WTC11 (cell line): ENCODE data around the gene ZNF175. TPM values are rescaled to one million over a fixed set of nuclear protein-coding genes. Genes with fewer than 3 reads are reported as not detected.

Source experiments
- ATAC-seq: fragments of 200-7000 bp; cut with Tn5 transposase; 2 replicates; pipeline ENCODE4 v1.10.0; 2021; ENCODE audit warnings: mild to moderate bottlenecking, moderate library complexity
- CTCF ChIA-PET: fragments of 300-600 bp; sonication (Branson Sonifier 250); formaldehyde crosslinking; loops from one replicate; lab custom pipeline; 2021; ENCODE audit warnings: antibody characterized with exemption; lab: Charles Lee
- POLR2A ChIA-PET: fragments of 350-600 bp; sonication (Branson Sonifier 250); formaldehyde crosslinking; loops from one replicate; lab custom pipeline; 2021; ENCODE audit warnings: antibody characterized with exemption; lab: Charles Lee
- DNase-seq: peaks from one replicate; pipeline ENCODE4 v3.0.0; 2021; ENCODE audit warnings: low spot score
- H3K27ac Mint-ChIP-seq: 2 replicates; pipeline ENCODE4 v1.8.0; 2021; ENCODE audit warnings: mixed read lengths
- H3K27me3 Mint-ChIP-seq: 2 replicates; pipeline ENCODE4 v1.8.0; 2021; ENCODE audit warnings: low read depth, mild to moderate bottlenecking, moderate library complexity, mixed read lengths
- H3K36me3 Mint-ChIP-seq: 2 replicates; pipeline ENCODE4 v1.8.0; 2021; ENCODE audit warnings: mixed read lengths
- H3K4me1 Mint-ChIP-seq: 2 replicates; pipeline ENCODE4 v1.8.0; 2022; ENCODE audit warnings: mixed read lengths
- H3K4me3 Mint-ChIP-seq: 2 replicates; pipeline ENCODE4 v1.8.0; 2021; ENCODE audit warnings: mild to moderate bottlenecking, moderate library complexity, mixed read lengths
- H3K9me3 Mint-ChIP-seq: 2 replicates; pipeline ENCODE4 v1.8.0; 2021; ENCODE audit warnings: mixed read lengths
- FOXJ3 ChIP-seq: sonication (generic); formaldehyde crosslinking; IDR thresholded peaks from 2 replicates; pipeline ENCODE4 v1.9.0; 2021; ENCODE audit warnings: missing genetic modification reagents, mild to moderate bottlenecking, borderline replicate concordance
- KAT7 ChIP-seq: sonication (generic); formaldehyde crosslinking; IDR thresholded peaks from 2 replicates; pipeline ENCODE4 v1.8.1; 2023; ENCODE audit warnings: missing genetic modification reagents, mild to moderate bottlenecking, borderline replicate concordance
- MYBL2 ChIP-seq: sonication (generic); formaldehyde crosslinking; IDR thresholded peaks from 2 replicates; pipeline ENCODE4 v1.8.1; 2023; ENCODE audit warnings: mild to moderate bottlenecking, moderate library complexity, missing genetic modification reagents
- NR3C1 ChIP-seq: sonication (generic); formaldehyde crosslinking; conservative IDR thresholded peaks from 2 replicates; pipeline ENCODE4 v1.8.1; 2023; ENCODE audit warnings: low read depth, mild to moderate bottlenecking, missing genetic modification reagents
- RORB ChIP-seq: fragments of 250-450 bp; sonication (Bioruptor Pico); IDR thresholded peaks from 2 replicates; pipeline ENCODE4 v1.9.0; 2021; ENCODE audit warnings: mild to moderate bottlenecking
- SP1 ChIP-seq: sonication (generic); formaldehyde crosslinking; conservative IDR thresholded peaks from 2 replicates; pipeline ENCODE4 v1.8.1; 2022; ENCODE audit warnings: missing genetic modification reagents
- TCF7 ChIP-seq: sonication (generic); formaldehyde crosslinking; IDR thresholded peaks from 2 replicates; pipeline ENCODE4 v1.8.0; 2022; ENCODE audit warnings: mild to moderate bottlenecking, low read depth, missing genetic modification reagents, moderate library complexity
- ZNF219 ChIP-seq: sonication (generic); formaldehyde crosslinking; IDR thresholded peaks from 2 replicates; pipeline ENCODE4 v1.8.0; 2023; ENCODE audit warnings: missing genetic modification reagents, mild to moderate bottlenecking, borderline replicate concordance
- ZNF263 ChIP-seq: sonication (generic); formaldehyde crosslinking; IDR thresholded peaks from 2 replicates; pipeline ENCODE4 v1.8.1; 2022; ENCODE audit warnings: low read depth, mild to moderate bottlenecking, moderate library complexity, missing genetic modification reagents
- ZNF416 ChIP-seq: fragments of 250-450 bp; sonication (Bioruptor Pico); IDR thresholded peaks from 2 replicates; pipeline ENCODE4 v1.9.0; 2021; ENCODE audit warnings: mild to moderate bottlenecking, inconsistent platforms
- ZNF423 ChIP-seq: fragments of 250-450 bp; sonication (Bioruptor Pico); IDR thresholded peaks from 2 replicates; pipeline ENCODE4 v2.1.2; 2022; ENCODE audit warnings: mild to moderate bottlenecking, moderate library complexity
- total RNA-seq: library from RNA; stranded (reverse); gene quantifications from 3 replicates; pipeline ENCODE4 v1.2.3, GENCODE V29; 2021
- TF ChIP-seq, protein P1 (sequence below): sonication (generic); formaldehyde crosslinking; conservative IDR thresholded peaks from 2 replicates; pipeline ENCODE4 v1.8.1; 2022; ENCODE audit warnings: mild to moderate bottlenecking, missing genetic modification reagents
- TF ChIP-seq, protein P2 (sequence below): sonication (generic); formaldehyde crosslinking; IDR thresholded peaks from 2 replicates; pipeline ENCODE4 v1.8.0; 2022; ENCODE audit warnings: mild to moderate bottlenecking, missing genetic modification reagents
- TF ChIP-seq, protein P3 (sequence below): sonication (generic); formaldehyde crosslinking; IDR thresholded peaks from 2 replicates; pipeline ENCODE4 v1.8.1; 2022; ENCODE audit warnings: missing genetic modification reagents, borderline replicate concordance
- TF ChIP-seq, protein P4 (sequence below): sonication (generic); formaldehyde crosslinking; IDR thresholded peaks from 2 replicates; pipeline ENCODE4 v1.8.1; 2023; ENCODE audit warnings: mild to moderate bottlenecking, missing genetic modification reagents, moderate library complexity
- TF ChIP-seq, protein P5 (sequence below): sonication (generic); formaldehyde crosslinking; IDR thresholded peaks from 2 replicates; pipeline ENCODE4 v1.8.1; 2022; ENCODE audit warnings: mild to moderate bottlenecking, missing genetic modification reagents, moderate library complexity, borderline replicate concordance
- TF ChIP-seq, protein P6 (sequence below): sonication (generic); formaldehyde crosslinking; IDR thresholded peaks from 2 replicates; pipeline ENCODE4 v1.8.1; 2023; ENCODE audit warnings: mild to moderate bottlenecking, missing genetic modification reagents, borderline replicate concordance
- TF ChIP-seq, protein P7 (sequence below): fragments of 250-450 bp; sonication (Bioruptor Pico); IDR thresholded peaks from 2 replicates; pipeline ENCODE4 v1.9.0; 2021; ENCODE audit warnings: mild to moderate bottlenecking

ZNF175 gene
- total RNA-seq, 1 experiment from 2014 or later = 10.9 TPM

DNA sequence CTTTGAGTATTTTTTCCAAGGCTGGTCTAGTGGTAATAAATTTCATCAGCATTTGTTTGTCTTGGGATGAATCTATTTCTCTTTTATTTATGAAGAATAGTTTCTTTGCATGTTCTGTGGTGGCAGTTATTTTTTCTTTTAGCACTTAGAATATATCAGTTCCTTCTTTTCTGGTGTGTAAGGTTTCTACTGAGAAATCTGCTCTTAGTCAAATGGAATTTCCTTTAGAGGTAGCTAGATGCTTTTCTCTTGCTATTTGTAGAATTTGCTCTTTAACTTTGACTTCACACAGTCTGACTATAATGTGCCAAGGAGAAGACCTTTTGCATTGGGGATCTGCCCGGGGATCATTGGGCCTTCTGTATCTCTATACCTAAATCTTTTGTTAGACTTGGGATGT is 35.5 kb upstream of the ZNF175 start:
- Mint-ChIP-seq H3K9me3 (no peaks in the 10 kb centered on the region), H3K4me3 (no peak overlapping the region)
- TF ChIP-seq KAT7 (CRISPR knock-in tag) (no peak), ZNF416 (no peak), TCF7 (no peak), SP1 (no peak)
- TF ChIP-seq, all 79 proteins: peak for 0
- H3K27ac Mint-ChIP-seq = no peak overlapping the region
- POLR2A ChIA-PET = no interaction called here
- peaks cover 44% of the 10 kb centered on the region for H3K27me3 Mint-ChIP-seq
- peaks cover 12% of the 10 kb centered on the region for H3K4me1 Mint-ChIP-seq
- ATAC-seq (no peak), DNase-seq (no peak)
- CTCF ChIA-PET = interaction anchor here (1.5 kb wide), 1 partner anchor 126 kb away, joined by 3 read pairs; no protein-coding TSS in a partner anchor
- H3K36me3 Mint-ChIP-seq = no peaks in the 10 kb centered on the region

DNA sequence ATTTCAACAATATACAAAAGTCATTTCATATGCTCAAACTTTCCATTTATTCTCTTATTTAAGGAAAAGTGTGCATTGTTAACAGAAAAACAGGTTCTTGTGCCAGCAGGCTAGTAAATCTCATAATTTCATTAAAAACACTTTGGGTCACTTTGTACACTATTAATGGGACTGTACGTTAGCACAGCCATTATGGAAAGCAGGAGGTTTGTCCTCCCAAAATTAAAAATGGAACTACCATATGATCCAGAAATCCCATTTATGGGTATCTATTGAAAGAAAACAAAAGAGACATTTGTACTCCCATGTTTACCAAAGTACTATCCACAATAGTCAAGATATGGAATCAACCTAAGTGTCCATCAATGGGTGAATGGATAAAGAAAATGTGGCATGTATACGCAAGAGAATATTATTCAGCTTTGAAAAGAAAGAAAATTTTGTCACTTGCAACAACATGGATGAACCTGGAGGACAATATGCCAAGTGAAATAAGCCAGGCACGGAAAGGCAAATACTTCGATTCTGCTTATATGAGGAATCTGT is 31.2 kb upstream of the ZNF175 start:
- Mint-ChIP-seq H3K27me3 (peaks cover 30% of the 10 kb centered on the region), H3K4me3 (no peak overlapping the region), H3K27ac (no peak overlapping the region), H3K9me3 (no peaks in the 10 kb centered on the region), H3K4me1 (peaks cover 6% of the 10 kb centered on the region), H3K36me3 (no peaks in the 10 kb centered on the region)
- ATAC-seq (no peak), DNase-seq (no peak)
- POLR2A ChIA-PET = no interaction called here
- CTCF ChIA-PET = no interaction called here
- TF ChIP-seq, protein P1, sequence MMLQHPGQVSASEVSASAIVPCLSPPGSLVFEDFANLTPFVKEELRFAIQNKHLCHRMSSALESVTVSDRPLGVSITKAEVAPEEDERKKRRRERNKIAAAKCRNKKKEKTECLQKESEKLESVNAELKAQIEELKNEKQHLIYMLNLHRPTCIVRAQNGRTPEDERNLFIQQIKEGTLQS (CRISPR knock-in tag) = no peak

DNA sequence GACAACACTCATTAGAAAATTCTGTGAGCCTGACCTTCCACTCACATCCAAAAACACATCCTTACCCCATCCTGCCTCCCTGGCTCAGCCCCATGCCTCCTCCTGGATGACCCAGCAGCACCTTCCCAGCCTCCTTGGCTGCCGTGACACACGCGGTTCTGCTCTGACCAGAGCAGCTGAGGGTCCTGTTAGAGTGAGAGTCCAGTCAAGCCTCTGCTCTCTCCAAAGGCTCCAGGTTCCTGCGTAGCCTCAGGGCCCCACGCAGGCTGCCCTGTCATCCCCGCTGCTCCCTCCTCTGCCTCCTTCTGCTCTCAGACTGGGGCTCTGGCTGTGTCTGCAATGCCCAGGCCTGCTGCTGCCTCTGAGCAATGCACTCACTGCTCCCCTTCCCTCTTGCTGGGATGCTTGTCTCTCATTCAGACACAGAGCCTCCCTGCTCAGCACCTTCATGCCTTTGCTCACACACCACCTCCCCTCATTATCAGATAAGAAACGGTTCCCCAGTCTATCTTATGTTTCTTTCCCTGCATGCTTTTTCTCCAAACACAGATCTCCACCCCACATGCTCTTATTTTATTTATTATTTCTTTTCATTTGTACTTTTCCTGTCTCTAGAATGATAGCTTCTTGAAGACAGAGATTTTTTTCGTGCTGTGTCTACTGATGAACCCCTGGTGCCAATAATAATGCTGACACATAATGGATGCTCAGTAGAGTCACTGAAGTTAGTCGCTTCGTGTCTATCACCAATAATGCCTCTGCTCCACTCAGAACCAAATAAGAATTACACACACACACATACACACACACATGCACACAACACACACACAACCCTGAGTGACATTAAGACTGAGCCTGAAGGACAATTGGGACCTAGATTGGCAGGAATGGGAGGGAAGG is 29.4 kb upstream of the ZNF175 start:
- no peak for DNase-seq
- CTCF ChIA-PET = interaction anchor here (0.7 to 0.9 kb wide), 3 partner anchors 23 to 119 kb away, joined by 3 to 5 read pairs (median 3); no protein-coding TSS in a partner anchor
- no peaks in the 10 kb centered on the region for H3K36me3 Mint-ChIP-seq
- no peak overlapping the region for H3K27ac Mint-ChIP-seq
- POLR2A ChIA-PET = no interaction called here
- H3K4me1 Mint-ChIP-seq = peaks cover 3% of the 10 kb centered on the region
- peaks cover 33% of the 10 kb centered on the region for H3K27me3 Mint-ChIP-seq
- no peaks in the 10 kb centered on the region for H3K9me3 Mint-ChIP-seq
- H3K4me3 Mint-ChIP-seq = no peak overlapping the region
- no peak; the same call in 1 of the 2 replicates for ATAC-seq
- no peak for TF ChIP-seq ZNF423 (CRISPR knock-in tag)
- TF ChIP-seq, protein P2, sequence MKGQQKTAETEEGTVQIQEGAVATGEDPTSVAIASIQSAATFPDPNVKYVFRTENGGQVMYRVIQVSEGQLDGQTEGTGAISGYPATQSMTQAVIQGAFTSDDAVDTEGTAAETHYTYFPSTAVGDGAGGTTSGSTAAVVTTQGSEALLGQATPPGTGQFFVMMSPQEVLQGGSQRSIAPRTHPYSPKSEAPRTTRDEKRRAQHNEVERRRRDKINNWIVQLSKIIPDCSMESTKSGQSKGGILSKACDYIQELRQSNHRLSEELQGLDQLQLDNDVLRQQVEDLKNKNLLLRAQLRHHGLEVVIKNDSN (CRISPR knock-in tag) = no peak
- TF ChIP-seq, protein P3, sequence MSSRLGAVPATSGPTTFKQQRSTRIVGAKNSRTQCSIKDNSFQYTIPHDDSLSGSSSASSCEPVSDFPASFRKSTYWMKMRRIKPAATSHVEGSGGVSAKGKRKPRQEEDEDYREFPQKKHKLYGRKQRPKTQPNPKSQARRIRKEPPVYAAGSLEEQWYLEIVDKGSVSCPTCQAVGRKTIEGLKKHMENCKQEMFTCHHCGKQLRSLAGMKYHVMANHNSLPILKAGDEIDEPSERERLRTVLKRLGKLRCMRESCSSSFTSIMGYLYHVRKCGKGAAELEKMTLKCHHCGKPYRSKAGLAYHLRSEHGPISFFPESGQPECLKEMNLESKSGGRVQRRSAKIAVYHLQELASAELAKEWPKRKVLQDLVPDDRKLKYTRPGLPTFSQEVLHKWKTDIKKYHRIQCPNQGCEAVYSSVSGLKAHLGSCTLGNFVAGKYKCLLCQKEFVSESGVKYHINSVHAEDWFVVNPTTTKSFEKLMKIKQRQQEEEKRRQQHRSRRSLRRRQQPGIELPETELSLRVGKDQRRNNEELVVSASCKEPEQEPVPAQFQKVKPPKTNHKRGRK = no peak
- TF ChIP-seq, protein P4, sequence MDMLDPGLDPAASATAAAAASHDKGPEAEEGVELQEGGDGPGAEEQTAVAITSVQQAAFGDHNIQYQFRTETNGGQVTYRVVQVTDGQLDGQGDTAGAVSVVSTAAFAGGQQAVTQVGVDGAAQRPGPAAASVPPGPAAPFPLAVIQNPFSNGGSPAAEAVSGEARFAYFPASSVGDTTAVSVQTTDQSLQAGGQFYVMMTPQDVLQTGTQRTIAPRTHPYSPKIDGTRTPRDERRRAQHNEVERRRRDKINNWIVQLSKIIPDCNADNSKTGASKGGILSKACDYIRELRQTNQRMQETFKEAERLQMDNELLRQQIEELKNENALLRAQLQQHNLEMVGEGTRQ (CRISPR knock-in tag) = no peak
- TF ChIP-seq, protein P5, sequence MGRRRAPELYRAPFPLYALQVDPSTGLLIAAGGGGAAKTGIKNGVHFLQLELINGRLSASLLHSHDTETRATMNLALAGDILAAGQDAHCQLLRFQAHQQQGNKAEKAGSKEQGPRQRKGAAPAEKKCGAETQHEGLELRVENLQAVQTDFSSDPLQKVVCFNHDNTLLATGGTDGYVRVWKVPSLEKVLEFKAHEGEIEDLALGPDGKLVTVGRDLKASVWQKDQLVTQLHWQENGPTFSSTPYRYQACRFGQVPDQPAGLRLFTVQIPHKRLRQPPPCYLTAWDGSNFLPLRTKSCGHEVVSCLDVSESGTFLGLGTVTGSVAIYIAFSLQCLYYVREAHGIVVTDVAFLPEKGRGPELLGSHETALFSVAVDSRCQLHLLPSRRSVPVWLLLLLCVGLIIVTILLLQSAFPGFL = no peak
- no peak for TF ChIP-seq NR3C1 (CRISPR knock-in tag)
- no peak for TF ChIP-seq ZNF219 (CRISPR knock-in tag)
- TF ChIP-seq MYBL2 (CRISPR knock-in tag) = no peak
- no peak for TF ChIP-seq RORB (CRISPR knock-in tag)
- TF ChIP-seq, protein P6, sequence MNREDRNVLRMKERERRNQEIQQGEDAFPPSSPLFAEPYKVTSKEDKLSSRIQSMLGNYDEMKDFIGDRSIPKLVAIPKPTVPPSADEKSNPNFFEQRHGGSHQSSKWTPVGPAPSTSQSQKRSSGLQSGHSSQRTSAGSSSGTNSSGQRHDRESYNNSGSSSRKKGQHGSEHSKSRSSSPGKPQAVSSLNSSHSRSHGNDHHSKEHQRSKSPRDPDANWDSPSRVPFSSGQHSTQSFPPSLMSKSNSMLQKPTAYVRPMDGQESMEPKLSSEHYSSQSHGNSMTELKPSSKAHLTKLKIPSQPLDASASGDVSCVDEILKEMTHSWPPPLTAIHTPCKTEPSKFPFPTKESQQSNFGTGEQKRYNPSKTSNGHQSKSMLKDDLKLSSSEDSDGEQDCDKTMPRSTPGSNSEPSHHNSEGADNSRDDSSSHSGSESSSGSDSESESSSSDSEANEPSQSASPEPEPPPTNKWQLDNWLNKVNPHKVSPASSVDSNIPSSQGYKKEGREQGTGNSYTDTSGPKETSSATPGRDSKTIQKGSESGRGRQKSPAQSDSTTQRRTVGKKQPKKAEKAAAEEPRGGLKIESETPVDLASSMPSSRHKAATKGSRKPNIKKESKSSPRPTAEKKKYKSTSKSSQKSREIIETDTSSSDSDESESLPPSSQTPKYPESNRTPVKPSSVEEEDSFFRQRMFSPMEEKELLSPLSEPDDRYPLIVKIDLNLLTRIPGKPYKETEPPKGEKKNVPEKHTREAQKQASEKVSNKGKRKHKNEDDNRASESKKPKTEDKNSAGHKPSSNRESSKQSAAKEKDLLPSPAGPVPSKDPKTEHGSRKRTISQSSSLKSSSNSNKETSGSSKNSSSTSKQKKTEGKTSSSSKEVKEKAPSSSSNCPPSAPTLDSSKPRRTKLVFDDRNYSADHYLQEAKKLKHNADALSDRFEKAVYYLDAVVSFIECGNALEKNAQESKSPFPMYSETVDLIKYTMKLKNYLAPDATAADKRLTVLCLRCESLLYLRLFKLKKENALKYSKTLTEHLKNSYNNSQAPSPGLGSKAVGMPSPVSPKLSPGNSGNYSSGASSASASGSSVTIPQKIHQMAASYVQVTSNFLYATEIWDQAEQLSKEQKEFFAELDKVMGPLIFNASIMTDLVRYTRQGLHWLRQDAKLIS (CRISPR knock-in tag) = no peak
- TF ChIP-seq ZNF263 (CRISPR knock-in tag) = no peak
- TF ChIP-seq FOXJ3 (CRISPR knock-in tag) = no peak
- TF ChIP-seq, protein P7, sequence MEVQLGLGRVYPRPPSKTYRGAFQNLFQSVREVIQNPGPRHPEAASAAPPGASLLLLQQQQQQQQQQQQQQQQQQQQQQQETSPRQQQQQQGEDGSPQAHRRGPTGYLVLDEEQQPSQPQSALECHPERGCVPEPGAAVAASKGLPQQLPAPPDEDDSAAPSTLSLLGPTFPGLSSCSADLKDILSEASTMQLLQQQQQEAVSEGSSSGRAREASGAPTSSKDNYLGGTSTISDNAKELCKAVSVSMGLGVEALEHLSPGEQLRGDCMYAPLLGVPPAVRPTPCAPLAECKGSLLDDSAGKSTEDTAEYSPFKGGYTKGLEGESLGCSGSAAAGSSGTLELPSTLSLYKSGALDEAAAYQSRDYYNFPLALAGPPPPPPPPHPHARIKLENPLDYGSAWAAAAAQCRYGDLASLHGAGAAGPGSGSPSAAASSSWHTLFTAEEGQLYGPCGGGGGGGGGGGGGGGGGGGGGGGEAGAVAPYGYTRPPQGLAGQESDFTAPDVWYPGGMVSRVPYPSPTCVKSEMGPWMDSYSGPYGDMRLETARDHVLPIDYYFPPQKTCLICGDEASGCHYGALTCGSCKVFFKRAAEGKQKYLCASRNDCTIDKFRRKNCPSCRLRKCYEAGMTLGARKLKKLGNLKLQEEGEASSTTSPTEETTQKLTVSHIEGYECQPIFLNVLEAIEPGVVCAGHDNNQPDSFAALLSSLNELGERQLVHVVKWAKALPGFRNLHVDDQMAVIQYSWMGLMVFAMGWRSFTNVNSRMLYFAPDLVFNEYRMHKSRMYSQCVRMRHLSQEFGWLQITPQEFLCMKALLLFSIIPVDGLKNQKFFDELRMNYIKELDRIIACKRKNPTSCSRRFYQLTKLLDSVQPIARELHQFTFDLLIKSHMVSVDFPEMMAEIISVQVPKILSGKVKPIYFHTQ = no peak
